ENCODE results near the gene KHDC1L.
"Not testable (repeated sequence)": the region's sequence is repeated elsewhere in the genome, so short reads cannot be mapped to it uniquely, and the experiment has no call there.

Gene KHDC1L

GRCh38 chr6:73248192-73248903 lies 23.1 kb upstream of the KHDC1L start:
- WGBS, 2 experiments = 81 to 87% methylated on average over 4 of the region's 5 CpGs
- Histone ChIP-seq H3K4me3 (ENCODE audit: insufficient read depth, low read depth, low read length) (no peak overlapping the region), H3K27ac (ENCODE audit: insufficient read depth, low read depth, low read length, poor library complexity, severe bottlenecking) (no peak overlapping the region), H3K27me3 (ENCODE audit: control insufficient read depth, insufficient read depth, low read length, poor library complexity, severe bottlenecking) (no peaks in the 10 kb centered on the region), H3K4me1 (ENCODE audit: control insufficient read depth, insufficient read depth, low read length) (no peaks in the 10 kb centered on the region), H3K36me3 (ENCODE audit: control insufficient read depth, insufficient read depth, low read length) (no peaks in the 10 kb centered on the region), H3K9me3 (ENCODE audit: control insufficient read depth, low read length) (no peaks in the 10 kb centered on the region)

- WGBS, 2 experiments = 87 to 91% methylated on average over 5 of the region's 5 CpGs
- Histone ChIP-seq H3K4me1 (ENCODE audit: control insufficient read depth, insufficient read depth, low read length) (no peaks in the 10 kb centered on the region), H3K36me3 (ENCODE audit: control insufficient read depth, insufficient read depth, low read length) (no peaks in the 10 kb centered on the region), H3K27me3 (ENCODE audit: control insufficient read depth, insufficient read depth, low read length, poor library complexity, severe bottlenecking) (no peaks in the 10 kb centered on the region), H3K4me3 (ENCODE audit: insufficient read depth, low read depth, low read length) (no peak overlapping the region), H3K27ac (ENCODE audit: insufficient read depth, low read depth, low read length, poor library complexity, severe bottlenecking) (no peak overlapping the region), H3K9me3 (ENCODE audit: control insufficient read depth, low read length) (no peaks in the 10 kb centered on the region)
Measured at GRCh38 chr6:73242001-73242400, 16.7 kb upstream of the KHDC1L start.

GRCh38 chr6:73240730-73241129 lies 15.4 kb upstream of the KHDC1L start:
- Histone ChIP-seq H3K4me1 (ENCODE audit: control insufficient read depth, insufficient read depth, low read length) (no peaks in the 10 kb centered on the region), H3K27me3 (ENCODE audit: control insufficient read depth, insufficient read depth, low read length, poor library complexity, severe bottlenecking) (no peaks in the 10 kb centered on the region), H3K36me3 (ENCODE audit: control insufficient read depth, insufficient read depth, low read length) (no peaks in the 10 kb centered on the region), H3K4me3 (ENCODE audit: insufficient read depth, low read depth, low read length) (no peak overlapping the region), H3K9me3 (ENCODE audit: control insufficient read depth, low read length) (no peaks in the 10 kb centered on the region), H3K27ac (ENCODE audit: insufficient read depth, low read depth, low read length, poor library complexity, severe bottlenecking) (no peak overlapping the region)
- 94 to 98% methylated on average over 4 of the region's 4 CpGs for WGBS, 2 experiments

- H3K9me3 ChIP-seq (ENCODE audit: control insufficient read depth, low read length) = no peaks in the 10 kb centered on the region
- no peaks in the 10 kb centered on the region for H3K27me3 ChIP-seq (ENCODE audit: control insufficient read depth, insufficient read depth, low read length, poor library complexity, severe bottlenecking)
- no peaks in the 10 kb centered on the region for H3K4me1 ChIP-seq (ENCODE audit: control insufficient read depth, insufficient read depth, low read length)
- no peak overlapping the region for H3K4me3 ChIP-seq (ENCODE audit: insufficient read depth, low read depth, low read length)
- 92 to 95% methylated on average over 5 of the region's 5 CpGs for WGBS, 2 experiments
- no peaks in the 10 kb centered on the region for H3K36me3 ChIP-seq (ENCODE audit: control insufficient read depth, insufficient read depth, low read length)
- H3K27ac ChIP-seq (ENCODE audit: insufficient read depth, low read depth, low read length, poor library complexity, severe bottlenecking) = no peak overlapping the region
Measured at GRCh38 chr6:73236144-73236750, 11.0 kb upstream of the KHDC1L start.

- Histone ChIP-seq H3K9me3 (ENCODE audit: control insufficient read depth, low read length) (no peaks in the 10 kb centered on the region), H3K4me1 (ENCODE audit: control insufficient read depth, insufficient read depth, low read length) (no peaks in the 10 kb centered on the region), H3K36me3 (ENCODE audit: control insufficient read depth, insufficient read depth, low read length) (no peaks in the 10 kb centered on the region), H3K4me3 (ENCODE audit: insufficient read depth, low read depth, low read length) (no peak overlapping the region), H3K27me3 (ENCODE audit: control insufficient read depth, insufficient read depth, low read length, poor library complexity, severe bottlenecking) (no peaks in the 10 kb centered on the region), H3K27ac (ENCODE audit: insufficient read depth, low read depth, low read length, poor library complexity, severe bottlenecking) (no peak overlapping the region)
- 92 to 95% methylated on average over 1 of the region's 1 CpG for WGBS, 2 experiments
Measured at GRCh38 chr6:73234733-73235132, 9.4 kb upstream of the KHDC1L start.

GRCh38 chr6:73233971-73234370 lies 8.7 kb upstream of the KHDC1L start:
- not testable (repeated sequence) for H3K4me1 ChIP-seq (ENCODE audit: control insufficient read depth, insufficient read depth, low read length); H3K27ac ChIP-seq (ENCODE audit: insufficient read depth, low read depth, low read length, poor library complexity, severe bottlenecking); H3K9me3 ChIP-seq (ENCODE audit: control insufficient read depth, low read length); H3K4me3 ChIP-seq (ENCODE audit: insufficient read depth, low read depth, low read length); H3K27me3 ChIP-seq (ENCODE audit: control insufficient read depth, insufficient read depth, low read length, poor library complexity, severe bottlenecking); H3K36me3 ChIP-seq (ENCODE audit: control insufficient read depth, insufficient read depth, low read length)
- WGBS, 2 experiments = 74 to 78% methylated on average over 3 of the region's 3 CpGs

GRCh38 chr6:73233048-73233447 lies 7.8 kb upstream of the KHDC1L start:
- Histone ChIP-seq H3K4me3 (ENCODE audit: insufficient read depth, low read depth, low read length) (no peak overlapping the region), H3K4me1 (ENCODE audit: control insufficient read depth, insufficient read depth, low read length) (no peaks in the 10 kb centered on the region), H3K27me3 (ENCODE audit: control insufficient read depth, insufficient read depth, low read length, poor library complexity, severe bottlenecking) (no peaks in the 10 kb centered on the region), H3K27ac (ENCODE audit: insufficient read depth, low read depth, low read length, poor library complexity, severe bottlenecking) (no peak overlapping the region), H3K9me3 (ENCODE audit: control insufficient read depth, low read length) (no peaks in the 10 kb centered on the region), H3K36me3 (ENCODE audit: control insufficient read depth, insufficient read depth, low read length) (no peaks in the 10 kb centered on the region)
- WGBS, 2 experiments = 91 to 93% methylated on average over 6 of the region's 6 CpGs

- Histone ChIP-seq H3K36me3 (ENCODE audit: control insufficient read depth, insufficient read depth, low read length) (no peaks in the 10 kb centered on the region), H3K4me1 (ENCODE audit: control insufficient read depth, insufficient read depth, low read length) (no peaks in the 10 kb centered on the region), H3K27ac (ENCODE audit: insufficient read depth, low read depth, low read length, poor library complexity, severe bottlenecking) (no peak overlapping the region), H3K27me3 (ENCODE audit: control insufficient read depth, insufficient read depth, low read length, poor library complexity, severe bottlenecking) (no peaks in the 10 kb centered on the region), H3K4me3 (ENCODE audit: insufficient read depth, low read depth, low read length) (no peak overlapping the region), H3K9me3 (ENCODE audit: control insufficient read depth, low read length) (no peaks in the 10 kb centered on the region)
- WGBS, 2 experiments = 69 to 91% methylated on average over 1 of the region's 1 CpG
Measured at GRCh38 chr6:73231986-73232391, 6.7 kb upstream of the KHDC1L start.

GRCh38 chr6:73227606-73228255 lies 2.4 kb upstream of the KHDC1L start:
- no peaks in the 10 kb centered on the region for H3K36me3 ChIP-seq (ENCODE audit: control insufficient read depth, insufficient read depth, low read length)
- H3K4me1 ChIP-seq (ENCODE audit: control insufficient read depth, insufficient read depth, low read length) = no peaks in the 10 kb centered on the region
- no peak overlapping the region for H3K27ac ChIP-seq (ENCODE audit: insufficient read depth, low read depth, low read length, poor library complexity, severe bottlenecking)
- no peaks in the 10 kb centered on the region for H3K27me3 ChIP-seq (ENCODE audit: control insufficient read depth, insufficient read depth, low read length, poor library complexity, severe bottlenecking)
- H3K9me3 ChIP-seq (ENCODE audit: control insufficient read depth, low read length) = no peaks in the 10 kb centered on the region
- H3K4me3 ChIP-seq (ENCODE audit: insufficient read depth, low read depth, low read length) = no peak overlapping the region
- WGBS, 2 experiments = 93 to 97% methylated on average over 3 of the region's 3 CpGs

GRCh38 chr6:73216859-73217258 lies 8.4 kb downstream of the KHDC1L start:
- Histone ChIP-seq H3K4me3 (ENCODE audit: insufficient read depth, low read depth, low read length) (no peak overlapping the region), H3K9me3 (ENCODE audit: control insufficient read depth, low read length) (no peaks in the 10 kb centered on the region), H3K27ac (ENCODE audit: insufficient read depth, low read depth, low read length, poor library complexity, severe bottlenecking) (no peak overlapping the region), H3K36me3 (ENCODE audit: control insufficient read depth, insufficient read depth, low read length) (no peaks in the 10 kb centered on the region), H3K4me1 (ENCODE audit: control insufficient read depth, insufficient read depth, low read length) (no peaks in the 10 kb centered on the region), H3K27me3 (ENCODE audit: control insufficient read depth, insufficient read depth, low read length, poor library complexity, severe bottlenecking) (no peaks in the 10 kb centered on the region)
- WGBS, 2 experiments = 92% methylated on average over 2 of the region's 2 CpGs
